ENCODE data around the gene PDE10A.

The PDE10A gene

GRCh38 chr6:165455488-165455887, 207.6 kb downstream of the PDE10A start:
- no peak overlapping the region for H3K4me3 ChIP-seq
- intact Hi-C loops (cut with DNase I; ENCODE audit: low total_unique reads): no loop called here
- H3K36me3 ChIP-seq: no peaks in the 10 kb centered on the region
- no peak for TF ChIP-seq CTCF (IDR thresholded peaks at IDR 0.05)
- no peaks in the 10 kb centered on the region for H3K9me3 ChIP-seq
- DNase-seq: no peak
- H3K27me3 ChIP-seq: no peaks in the 10 kb centered on the region
- no peak overlapping the region for H3K27ac ChIP-seq
- peaks cover 0 to 3% (median 0%) of the 10 kb centered on the region in 4 donors for H3K4me1 ChIP-seq

GRCh38 chr6:165453395-165453794, 209.6 kb downstream of the PDE10A start:
- DNase-seq: no peak
- H3K9me3 ChIP-seq: no peaks in the 10 kb centered on the region
- TF ChIP-seq CTCF (IDR thresholded peaks at IDR 0.05): no peak
- H3K4me3 ChIP-seq: no peak overlapping the region
- H3K36me3 ChIP-seq: no peaks in the 10 kb centered on the region
- no peaks in the 10 kb centered on the region for H3K4me1 ChIP-seq
- no peak overlapping the region for H3K27ac ChIP-seq
- intact Hi-C loops (cut with DNase I; ENCODE audit: low total_unique reads): no loop called here
- H3K27me3 ChIP-seq: no peaks in the 10 kb centered on the region

- H3K9me3 ChIP-seq: no peaks in the 10 kb centered on the region
- no peaks in the 10 kb centered on the region for H3K4me1 ChIP-seq
- H3K27me3 ChIP-seq: no peaks in the 10 kb centered on the region
- no peak overlapping the region for H3K4me3 ChIP-seq
- no peak for TF ChIP-seq CTCF (IDR thresholded peaks at IDR 0.05)
- intact Hi-C loops (cut with DNase I; ENCODE audit: low total_unique reads): no loop called here
- H3K36me3 ChIP-seq: no peaks in the 10 kb centered on the region
- H3K27ac ChIP-seq: no peak overlapping the region
- DNase-seq: no peak
These were observed 211.2 kb downstream of the PDE10A start for GRCh38 chr6:165451838-165452237.

- DNase-seq: no peak
- H3K36me3 ChIP-seq: no peaks in the 10 kb centered on the region
- H3K4me3 ChIP-seq: no peak overlapping the region
- TF ChIP-seq CTCF (IDR thresholded peaks at IDR 0.05): no peak
- H3K4me1 ChIP-seq: no peaks in the 10 kb centered on the region
- peaks cover 0 to 3% (median 0%) of the 10 kb centered on the region in 3 donors for H3K9me3 ChIP-seq
- intact Hi-C loops (cut with DNase I; ENCODE audit: low total_unique reads): loop anchor here (10.0 kb wide), 1 partner anchor 407 kb away; no protein-coding TSS in a partner anchor
- no peaks in the 10 kb centered on the region for H3K27me3 ChIP-seq
- H3K27ac ChIP-seq: no peak overlapping the region
These were observed 214.8 kb downstream of the PDE10A start for GRCh38 chr6:165448210-165448609.

GRCh38 chr6:165447141-165447540, 215.9 kb downstream of the PDE10A start:
- no peak overlapping the region for H3K27ac ChIP-seq
- H3K27me3 ChIP-seq: no peaks in the 10 kb centered on the region
- H3K36me3 ChIP-seq: no peaks in the 10 kb centered on the region
- no peak overlapping the region for H3K4me3 ChIP-seq
- no peak for DNase-seq
- intact Hi-C loops (cut with DNase I; ENCODE audit: low total_unique reads): loop anchor here (10.0 kb wide), 1 partner anchor 408 kb away; no protein-coding TSS in a partner anchor
- H3K4me1 ChIP-seq: no peaks in the 10 kb centered on the region
- no peak for TF ChIP-seq CTCF (IDR thresholded peaks at IDR 0.05)
- peaks cover 0 to 3% (median 0%) of the 10 kb centered on the region in 3 donors for H3K9me3 ChIP-seq

- no peak for TF ChIP-seq CTCF (IDR thresholded peaks at IDR 0.05)
- no peak for DNase-seq
- H3K36me3 ChIP-seq: no peaks in the 10 kb centered on the region
- H3K4me3 ChIP-seq: no peak overlapping the region
- no peaks in the 10 kb centered on the region for H3K4me1 ChIP-seq
- H3K9me3 ChIP-seq: peaks cover 0 to 3% (median 0%) of the 10 kb centered on the region in 3 donors
- H3K27ac ChIP-seq: no peak overlapping the region
- H3K27me3 ChIP-seq: no peaks in the 10 kb centered on the region
- intact Hi-C loops (cut with DNase I; ENCODE audit: low total_unique reads): loop anchor here (10.0 kb wide), 1 partner anchor 408 kb away; no protein-coding TSS in a partner anchor
These were observed 216.7 kb downstream of the PDE10A start for GRCh38 chr6:165446331-165446730.

Measured in tibial artery (tissue), 4 donors.